GM12864 (cell line): Measurements from ENCODE around the gene SPACA7.
"Not testable (repeated sequence)": the region's sequence is repeated elsewhere in the genome, so short reads cannot be mapped to it uniquely, and the experiment has no call there.

Experiments used
- DNase-seq: peaks from one replicate; pipeline ENCODE4 v3.0.0-alpha.2; 2011; ENCODE audit warnings: low read depth
- H3K4me3 ChIP-seq: 2 replicates; pipeline ENCODE4 v1.5.1; 2011; ENCODE audit warnings: mild to moderate bottlenecking, low read depth, low read length, control low read depth
- CTCF ChIP-seq: IDR thresholded peaks from 2 replicates; pipeline ENCODE4 v1.5.1; 2011; ENCODE audit warnings: low read depth, mild to moderate bottlenecking, moderate library complexity, low read length, control low read depth, inconsistent platforms; ENCODE audit errors: missing control alignments

The SPACA7 gene

DNA sequence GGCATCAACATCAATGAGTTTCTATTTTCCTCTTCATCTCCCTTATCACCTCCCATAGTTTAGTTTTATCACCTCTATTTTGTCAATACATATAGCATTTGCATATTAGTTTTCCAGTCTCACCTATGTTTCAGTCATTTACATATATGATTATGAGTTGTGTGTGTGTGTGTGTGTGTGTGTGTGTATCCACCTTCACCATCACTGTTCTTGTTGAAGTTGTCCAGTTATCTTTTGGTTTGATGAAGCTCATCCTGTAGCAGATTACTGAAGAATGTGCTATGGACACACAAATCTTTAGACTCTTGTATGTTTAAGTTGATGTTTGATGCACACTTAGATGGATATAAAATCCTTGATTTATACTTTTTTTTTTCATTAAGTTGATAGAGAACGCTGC lies 40.5 kb downstream of the SPACA7 start:
- DNase-seq = no peak
- no peak overlapping the region for H3K4me3 ChIP-seq
- no peak for TF ChIP-seq CTCF

DNA sequence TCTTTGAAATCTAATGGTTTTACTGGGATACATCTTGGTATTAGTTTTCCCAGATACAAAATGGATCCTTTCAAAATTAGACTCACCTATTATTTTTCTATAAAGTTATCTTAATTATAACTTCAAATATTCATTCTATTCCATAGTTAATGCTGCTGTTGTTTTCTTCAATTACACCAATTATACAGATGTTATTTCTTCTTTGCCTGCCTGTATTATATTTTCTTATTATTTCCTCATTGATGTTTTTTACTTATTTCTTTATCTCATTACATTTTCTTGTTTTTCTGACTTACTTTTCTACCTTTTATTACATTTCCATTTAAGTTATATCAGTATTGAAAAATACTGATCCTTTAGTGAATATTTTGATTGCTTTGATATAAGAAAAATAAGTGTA lies 40.9 kb downstream of the SPACA7 start:
- no peak overlapping the region for H3K4me3 ChIP-seq
- no peak for DNase-seq
- no peak for TF ChIP-seq CTCF

DNA sequence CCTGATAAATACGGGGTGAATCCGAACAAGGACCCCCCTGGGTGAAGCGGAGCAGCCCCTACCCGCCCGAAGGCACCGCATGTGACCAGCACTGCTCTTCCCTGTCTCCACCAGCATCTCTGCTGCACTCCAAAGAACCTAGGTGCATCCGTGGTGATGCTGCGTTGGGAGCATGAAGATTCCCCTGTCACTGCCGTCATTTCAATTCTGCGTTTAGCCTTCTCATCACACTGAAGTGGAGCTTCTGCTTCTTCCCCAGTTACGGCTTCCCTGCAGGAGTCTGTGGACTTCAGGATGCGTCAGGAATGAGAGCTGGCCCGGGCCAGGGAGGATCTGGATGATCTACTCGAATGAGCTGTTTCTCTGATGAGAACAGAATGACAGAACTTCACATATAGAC lies 47.9 kb downstream of the SPACA7 start:
- DNase-seq = no peak
- no peak for TF ChIP-seq CTCF
- no peak overlapping the region for H3K4me3 ChIP-seq

DNA sequence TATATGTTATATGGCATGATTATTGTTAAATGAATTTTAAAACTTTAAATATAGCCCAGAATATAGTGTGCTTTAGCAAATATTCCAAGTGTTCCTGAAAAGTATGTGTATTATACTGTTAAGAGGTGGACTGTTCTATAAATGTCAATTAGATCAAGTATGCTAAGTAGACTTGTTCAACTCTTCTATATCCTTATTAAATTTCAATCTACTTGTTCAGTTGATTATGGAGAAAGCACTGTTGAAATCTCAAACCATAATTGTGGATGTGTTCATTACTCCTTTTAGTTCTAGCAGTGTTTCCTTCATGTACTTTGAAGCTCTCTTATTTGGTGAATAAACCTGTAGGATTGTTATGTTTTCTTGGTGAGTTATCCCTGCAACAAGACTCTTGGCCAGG lies 52.5 kb downstream of the SPACA7 start:
- no peak for TF ChIP-seq CTCF
- no peak overlapping the region for H3K4me3 ChIP-seq
- DNase-seq = no peak

DNA sequence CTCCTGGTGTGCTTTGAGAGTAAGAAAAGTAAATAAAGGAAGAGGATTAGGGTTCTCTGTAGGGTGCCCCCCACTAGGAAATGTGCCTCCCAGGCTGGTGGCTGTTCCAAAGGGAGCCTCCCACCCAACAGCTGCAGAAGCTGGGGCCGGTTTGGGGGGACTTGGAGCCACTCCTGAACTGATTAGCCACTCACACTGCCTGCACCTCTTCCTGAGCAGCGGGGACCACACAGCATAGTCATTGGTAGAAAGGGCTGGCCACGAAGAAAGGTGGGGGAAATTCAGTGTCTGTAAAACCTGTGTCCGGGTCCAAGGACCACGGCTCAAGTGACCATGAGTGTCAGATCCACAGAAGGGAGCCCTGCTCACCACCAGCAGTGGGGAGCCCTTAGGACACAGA lies 55.6 kb downstream of the SPACA7 start:
- DNase-seq = no peak
- no peak for TF ChIP-seq CTCF
- no peak overlapping the region for H3K4me3 ChIP-seq

DNA sequence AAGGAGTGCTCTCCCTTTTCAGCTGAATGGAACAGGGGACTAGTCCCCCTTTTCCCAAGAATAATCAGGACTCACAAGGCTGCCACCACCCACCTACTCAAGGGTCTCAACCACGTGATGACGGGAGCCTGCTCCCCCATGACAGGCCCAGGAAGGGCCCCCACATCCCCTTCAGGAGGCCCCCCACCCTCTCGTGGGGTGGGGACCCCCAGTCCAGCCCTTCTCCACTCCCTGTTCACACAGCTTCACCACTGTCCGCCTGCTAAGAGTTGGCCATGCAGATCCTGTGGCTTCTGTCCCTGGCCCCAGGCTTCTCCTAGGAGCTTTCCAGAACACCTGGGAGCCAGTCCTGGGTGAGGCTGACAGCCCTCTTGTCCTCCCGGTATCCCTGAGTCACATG lies 56.6 kb downstream of the SPACA7 start:
- H3K4me3 ChIP-seq, DNase-seq: not testable (repeated sequence)

DNA sequence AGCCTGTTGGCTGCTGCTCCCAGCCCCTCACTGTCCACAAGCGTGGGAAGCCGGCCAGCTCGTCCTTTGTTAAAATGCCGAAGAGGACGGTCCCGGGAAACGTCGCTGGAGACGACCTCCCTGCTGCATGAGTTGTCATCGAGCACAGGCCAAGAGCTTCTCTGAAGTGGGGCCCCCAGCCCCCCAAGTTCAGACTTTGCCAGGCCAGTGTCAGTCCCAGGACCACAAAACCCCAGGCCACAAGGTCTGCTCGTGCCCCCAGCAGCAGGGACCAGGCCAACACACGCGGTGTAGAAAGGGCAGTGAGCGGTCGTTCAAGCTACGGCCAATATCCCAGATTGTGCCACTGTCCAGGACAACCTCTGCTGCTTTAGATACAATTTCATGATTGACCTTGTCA lies 57.4 kb downstream of the SPACA7 start:
- not testable (repeated sequence) for DNase-seq, H3K4me3 ChIP-seq

- TF ChIP-seq CTCF = no peak
- DNase-seq = no peak
- no peak overlapping the region for H3K4me3 ChIP-seq
These were observed 57.9 kb downstream of the SPACA7 start for GRCh38 chr13:112434032-112434431.
